ENCODE measurements around the gene QSER1. TPM values are rescaled to one million over a fixed set of nuclear protein-coding genes. Genes with fewer than 3 reads are reported as not detected.

QSER1 gene
- total and polyA plus RNA-seq, 7 donors, result 1.2 to 41.0 (median 24.6) TPM

DNA sequence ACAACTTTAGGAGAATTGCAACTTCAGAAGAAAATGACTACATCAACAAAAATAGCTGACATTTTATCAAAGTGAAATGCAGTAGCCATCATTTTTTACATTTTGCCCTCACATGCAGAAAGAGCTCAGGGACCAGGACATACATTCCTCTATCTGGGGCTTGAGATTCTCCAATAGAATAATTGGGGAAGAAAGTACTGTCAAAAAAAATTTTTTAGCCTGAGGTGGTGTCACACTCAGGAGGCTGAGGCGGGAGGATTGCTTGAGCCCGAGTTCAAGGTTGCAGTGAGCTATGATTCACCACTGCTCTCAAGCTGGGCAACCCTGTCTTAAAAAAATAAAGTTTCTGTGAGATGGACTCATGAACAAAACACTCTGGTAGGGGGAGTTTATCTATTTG, 90.9 kb downstream of the QSER1 start:
- no peaks in the 10 kb centered on the region for H3K4me1 ChIP-seq
- H3K4me3 ChIP-seq, result no peak overlapping the region
- TF ChIP-seq, protein P1, sequence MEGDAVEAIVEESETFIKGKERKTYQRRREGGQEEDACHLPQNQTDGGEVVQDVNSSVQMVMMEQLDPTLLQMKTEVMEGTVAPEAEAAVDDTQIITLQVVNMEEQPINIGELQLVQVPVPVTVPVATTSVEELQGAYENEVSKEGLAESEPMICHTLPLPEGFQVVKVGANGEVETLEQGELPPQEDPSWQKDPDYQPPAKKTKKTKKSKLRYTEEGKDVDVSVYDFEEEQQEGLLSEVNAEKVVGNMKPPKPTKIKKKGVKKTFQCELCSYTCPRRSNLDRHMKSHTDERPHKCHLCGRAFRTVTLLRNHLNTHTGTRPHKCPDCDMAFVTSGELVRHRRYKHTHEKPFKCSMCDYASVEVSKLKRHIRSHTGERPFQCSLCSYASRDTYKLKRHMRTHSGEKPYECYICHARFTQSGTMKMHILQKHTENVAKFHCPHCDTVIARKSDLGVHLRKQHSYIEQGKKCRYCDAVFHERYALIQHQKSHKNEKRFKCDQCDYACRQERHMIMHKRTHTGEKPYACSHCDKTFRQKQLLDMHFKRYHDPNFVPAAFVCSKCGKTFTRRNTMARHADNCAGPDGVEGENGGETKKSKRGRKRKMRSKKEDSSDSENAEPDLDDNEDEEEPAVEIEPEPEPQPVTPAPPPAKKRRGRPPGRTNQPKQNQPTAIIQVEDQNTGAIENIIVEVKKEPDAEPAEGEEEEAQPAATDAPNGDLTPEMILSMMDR (IDR thresholded peaks at IDR 0.05), result no peak
- TF ChIP-seq EP300 (IDR thresholded peaks at IDR 0.05), result no peak
- TF ChIP-seq POLR2A (IDR thresholded peaks at IDR 0.05), result no peak
- TF ChIP-seq POLR2AphosphoS5 (IDR thresholded peaks at IDR 0.05), result no peak
- no peaks in the 10 kb centered on the region for H3K36me3 ChIP-seq
- no peak for DNase-seq
- intact Hi-C loops (cut with DNase I), result no loop called here
- no peaks in the 10 kb centered on the region for H3K9me3 ChIP-seq
- H3K27me3 ChIP-seq, result no peaks in the 10 kb centered on the region
- WGBS, 2 donors, result 90 to 96% methylated on average over 2 of the region's 2 CpGs
- H3K27ac ChIP-seq, result no peak overlapping the region

DNA sequence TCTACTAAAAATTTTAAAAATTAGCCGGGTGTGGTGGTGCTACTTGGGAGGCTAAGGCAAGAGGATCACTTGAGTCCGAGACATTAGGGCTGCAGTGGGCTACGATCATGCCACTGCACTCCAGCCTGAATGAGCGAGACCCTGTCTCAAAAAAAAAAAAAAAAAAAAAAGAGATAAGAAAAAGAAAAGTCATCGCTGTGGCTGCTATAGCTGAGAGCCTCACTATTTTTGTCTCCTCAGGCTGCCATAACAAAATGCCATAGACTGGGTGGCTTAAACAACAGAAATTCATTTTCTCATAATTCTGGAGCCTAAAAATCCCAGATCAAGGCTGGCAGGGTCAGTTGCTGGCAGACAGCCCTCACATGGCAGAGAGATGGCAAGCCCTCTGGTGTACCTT, 93.0 kb downstream of the QSER1 start:
- Histone ChIP-seq H3K4me1 (no peaks in the 10 kb centered on the region), H3K4me3 (no peak overlapping the region), H3K9me3 (no peaks in the 10 kb centered on the region), H3K27me3 (no peaks in the 10 kb centered on the region), H3K27ac (no peak overlapping the region), H3K36me3 (no peaks in the 10 kb centered on the region)
- no peak for DNase-seq
- intact Hi-C loops (cut with DNase I), result no loop called here
- 97 to 98% methylated on average over 5 of the region's 5 CpGs for WGBS, 2 donors
- TF ChIP-seq EP300 (IDR thresholded peaks at IDR 0.05) (no peak), POLR2AphosphoS5 (IDR thresholded peaks at IDR 0.05) (no peak), POLR2A (IDR thresholded peaks at IDR 0.05) (no peak)
- TF ChIP-seq, protein P1 (IDR thresholded peaks at IDR 0.05), result no peak

DNA sequence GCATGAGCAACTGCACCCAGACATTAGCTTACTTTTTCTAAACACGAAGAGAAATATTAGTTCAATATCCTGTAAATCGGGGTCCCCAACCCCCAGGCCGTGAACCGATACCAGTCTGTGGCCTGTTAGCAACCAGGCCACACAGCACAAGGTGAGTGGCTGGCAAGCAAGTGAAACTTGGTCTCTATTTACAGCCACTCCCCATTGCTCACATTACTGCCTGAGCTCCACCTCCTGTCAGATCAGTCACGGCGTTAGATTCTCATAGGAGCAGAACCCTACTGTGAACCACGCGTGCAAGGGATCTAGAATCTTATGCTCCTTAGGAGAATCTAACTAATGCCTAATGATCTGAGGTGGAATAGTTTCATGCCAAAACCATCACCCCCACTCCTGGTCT, 95.2 kb downstream of the QSER1 start:
- no peak for DNase-seq
- H3K4me1 ChIP-seq, result no peaks in the 10 kb centered on the region
- H3K27me3 ChIP-seq, result no peaks in the 10 kb centered on the region
- WGBS, 2 donors, result 24 to 74% methylated on average over 8 of the region's 8 CpGs
- TF ChIP-seq, protein P1 (IDR thresholded peaks at IDR 0.05), result no peak
- TF ChIP-seq POLR2AphosphoS5 (IDR thresholded peaks at IDR 0.05) (no peak), POLR2A (IDR thresholded peaks at IDR 0.05) (no peak), EP300 (IDR thresholded peaks at IDR 0.05) (no peak)
- no peak overlapping the region for H3K4me3 ChIP-seq
- peaks cover 0 to 8% (median 1%) of the 10 kb centered on the region in 4 donors for H3K9me3 ChIP-seq
- intact Hi-C loops (cut with DNase I), result no loop called here
- H3K27ac ChIP-seq, result no peak overlapping the region
- H3K36me3 ChIP-seq, result no peaks in the 10 kb centered on the region

DNA sequence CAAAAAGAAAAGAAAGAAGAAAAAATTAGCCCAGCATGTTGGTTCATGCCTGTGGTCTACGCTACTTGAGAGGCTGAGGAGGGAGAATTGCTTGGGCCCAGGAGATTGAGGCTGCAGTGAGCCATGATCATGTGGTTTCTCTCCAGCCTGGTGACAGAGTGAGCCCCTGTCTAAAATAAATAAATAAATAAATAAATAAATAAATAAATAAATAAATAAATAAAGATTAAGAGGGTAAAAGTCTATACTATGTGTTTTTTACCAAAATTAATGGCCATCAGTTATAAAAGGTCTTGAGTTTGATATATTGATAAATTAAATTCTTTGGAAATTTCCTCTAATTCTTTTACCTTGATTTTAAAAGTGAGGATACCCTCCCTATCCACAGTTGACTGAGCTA, 97.9 kb downstream of the QSER1 start:
- Histone ChIP-seq H3K4me3 (no peak overlapping the region), H3K4me1 (no peaks in the 10 kb centered on the region), H3K27ac (no peak overlapping the region), H3K36me3 (no peaks in the 10 kb centered on the region), H3K9me3 (peaks cover 0 to 8% (median 1%) of the 10 kb centered on the region in 4 donors), H3K27me3 (no peaks in the 10 kb centered on the region)
- intact Hi-C loops (cut with DNase I), result no loop called here
- TF ChIP-seq, protein P1 (IDR thresholded peaks at IDR 0.05), result no peak
- TF ChIP-seq POLR2A (IDR thresholded peaks at IDR 0.05), result no peak
- no peak for TF ChIP-seq EP300 (IDR thresholded peaks at IDR 0.05)
- TF ChIP-seq POLR2AphosphoS5 (IDR thresholded peaks at IDR 0.05), result no peak
- no peak for DNase-seq
- 2 to 45% methylated on average over 1 of the region's 1 CpG for WGBS, 2 donors

DNA sequence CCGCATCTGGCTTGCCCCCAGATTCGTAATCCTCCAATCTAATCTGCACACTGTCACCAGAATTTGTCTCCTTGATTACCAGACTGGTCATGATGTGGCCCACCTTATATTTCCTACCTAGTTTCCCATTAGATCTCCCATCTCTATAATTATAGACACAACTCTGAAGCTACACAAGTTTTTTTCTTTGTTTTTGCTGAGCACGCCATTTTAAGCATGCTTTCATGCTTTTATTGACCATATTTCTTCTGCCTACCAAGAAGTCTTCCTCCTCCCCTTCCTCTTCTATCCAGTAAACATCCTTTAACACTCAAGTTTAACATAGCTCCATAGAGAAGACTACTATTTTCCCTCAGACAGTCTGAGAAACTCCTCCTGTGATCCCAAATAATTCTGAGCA, 98.8 kb downstream of the QSER1 start:
- Histone ChIP-seq H3K27me3 (no peaks in the 10 kb centered on the region), H3K36me3 (no peaks in the 10 kb centered on the region), H3K4me3 (no peak overlapping the region), H3K4me1 (no peaks in the 10 kb centered on the region), H3K27ac (no peak overlapping the region), H3K9me3 (peaks cover 0 to 8% (median 1%) of the 10 kb centered on the region in 4 donors)
- TF ChIP-seq POLR2AphosphoS5 (IDR thresholded peaks at IDR 0.05) (no peak), POLR2A (IDR thresholded peaks at IDR 0.05) (no peak), EP300 (IDR thresholded peaks at IDR 0.05) (no peak)
- 92 to 93% methylated on average over 3 of the region's 3 CpGs for WGBS, 2 donors
- intact Hi-C loops (cut with DNase I), result no loop called here
- no peak for DNase-seq

Data from sigmoid colon (tissue), 7 donors.